ENCODE results near the gene DCAF12L2.

DNA sequence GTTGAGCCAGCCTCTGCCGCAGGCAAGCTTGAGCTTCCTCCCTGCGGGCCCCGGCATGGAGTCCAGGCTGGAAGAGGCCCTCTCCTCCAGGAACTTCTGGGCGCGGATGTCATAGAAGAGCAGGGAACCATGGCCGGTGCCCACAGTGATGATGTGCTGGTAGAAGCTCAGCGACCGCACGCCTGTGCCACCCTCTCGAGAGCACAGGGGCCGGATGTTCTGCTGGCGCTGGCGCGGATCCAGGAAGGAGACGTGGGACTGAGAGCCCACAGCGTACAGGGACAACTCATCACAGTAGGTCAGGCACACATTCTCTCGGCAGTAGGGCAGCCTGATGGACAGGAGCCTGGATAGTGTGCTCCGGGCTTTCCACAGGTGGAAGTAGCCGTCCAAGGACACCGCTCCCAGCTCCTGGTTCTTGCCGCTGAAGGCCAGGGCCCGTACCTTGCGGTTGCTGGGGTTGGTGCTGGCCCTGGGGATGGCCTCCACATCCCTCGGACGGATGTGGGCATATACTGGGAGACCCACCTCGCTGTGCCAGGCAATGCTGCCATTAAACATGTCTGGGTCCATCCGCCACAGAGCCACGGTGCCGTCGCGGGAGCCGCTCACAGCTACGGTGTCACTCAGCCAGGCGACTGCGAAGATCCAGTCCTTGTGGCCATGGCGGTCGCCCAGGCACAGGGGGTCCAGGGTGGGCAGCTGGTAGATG lies 1.2 kb downstream of the DCAF12L2 start:
- TF ChIP-seq JUN (IDR thresholded peaks at IDR 0.05; ENCODE audit: borderline replicate concordance, insufficient read depth, insufficient read length, low read depth): no peak
- no peak for TF ChIP-seq POLR2A (IDR thresholded peaks at IDR 0.05; ENCODE audit: low read depth, low read length)
